22Rv1 (cell line): ENCODE results near the gene TRIM13.

Experiments
- ZFX ChIP-seq: fragments of 450-650 bp; IDR thresholded peaks from 2 replicates; pipeline ENCODE4 v1.6.1; 2017; ENCODE audit warnings: antibody characterized with exemption, borderline replicate concordance
- TF ChIP-seq, protein P1 (sequence below): fragments of 450-650 bp; IDR thresholded peaks from 2 replicates; pipeline ENCODE4 v1.5.1; 2017; ENCODE audit warnings: mild to moderate bottlenecking

- TF ChIP-seq, protein P1, sequence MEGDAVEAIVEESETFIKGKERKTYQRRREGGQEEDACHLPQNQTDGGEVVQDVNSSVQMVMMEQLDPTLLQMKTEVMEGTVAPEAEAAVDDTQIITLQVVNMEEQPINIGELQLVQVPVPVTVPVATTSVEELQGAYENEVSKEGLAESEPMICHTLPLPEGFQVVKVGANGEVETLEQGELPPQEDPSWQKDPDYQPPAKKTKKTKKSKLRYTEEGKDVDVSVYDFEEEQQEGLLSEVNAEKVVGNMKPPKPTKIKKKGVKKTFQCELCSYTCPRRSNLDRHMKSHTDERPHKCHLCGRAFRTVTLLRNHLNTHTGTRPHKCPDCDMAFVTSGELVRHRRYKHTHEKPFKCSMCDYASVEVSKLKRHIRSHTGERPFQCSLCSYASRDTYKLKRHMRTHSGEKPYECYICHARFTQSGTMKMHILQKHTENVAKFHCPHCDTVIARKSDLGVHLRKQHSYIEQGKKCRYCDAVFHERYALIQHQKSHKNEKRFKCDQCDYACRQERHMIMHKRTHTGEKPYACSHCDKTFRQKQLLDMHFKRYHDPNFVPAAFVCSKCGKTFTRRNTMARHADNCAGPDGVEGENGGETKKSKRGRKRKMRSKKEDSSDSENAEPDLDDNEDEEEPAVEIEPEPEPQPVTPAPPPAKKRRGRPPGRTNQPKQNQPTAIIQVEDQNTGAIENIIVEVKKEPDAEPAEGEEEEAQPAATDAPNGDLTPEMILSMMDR: no peak
- TF ChIP-seq ZFX: no peak
Measured at GRCh38 chr13:50012396-50013169, 15.7 kb downstream of the TRIM13 start.
